ENCODE measurements around the gene SYNE4.
"Not testable (repeated sequence)": the region's sequence is repeated elsewhere in the genome, so short reads cannot be mapped to it uniquely, and the experiment has no call there.

SYNE4 gene

DNA sequence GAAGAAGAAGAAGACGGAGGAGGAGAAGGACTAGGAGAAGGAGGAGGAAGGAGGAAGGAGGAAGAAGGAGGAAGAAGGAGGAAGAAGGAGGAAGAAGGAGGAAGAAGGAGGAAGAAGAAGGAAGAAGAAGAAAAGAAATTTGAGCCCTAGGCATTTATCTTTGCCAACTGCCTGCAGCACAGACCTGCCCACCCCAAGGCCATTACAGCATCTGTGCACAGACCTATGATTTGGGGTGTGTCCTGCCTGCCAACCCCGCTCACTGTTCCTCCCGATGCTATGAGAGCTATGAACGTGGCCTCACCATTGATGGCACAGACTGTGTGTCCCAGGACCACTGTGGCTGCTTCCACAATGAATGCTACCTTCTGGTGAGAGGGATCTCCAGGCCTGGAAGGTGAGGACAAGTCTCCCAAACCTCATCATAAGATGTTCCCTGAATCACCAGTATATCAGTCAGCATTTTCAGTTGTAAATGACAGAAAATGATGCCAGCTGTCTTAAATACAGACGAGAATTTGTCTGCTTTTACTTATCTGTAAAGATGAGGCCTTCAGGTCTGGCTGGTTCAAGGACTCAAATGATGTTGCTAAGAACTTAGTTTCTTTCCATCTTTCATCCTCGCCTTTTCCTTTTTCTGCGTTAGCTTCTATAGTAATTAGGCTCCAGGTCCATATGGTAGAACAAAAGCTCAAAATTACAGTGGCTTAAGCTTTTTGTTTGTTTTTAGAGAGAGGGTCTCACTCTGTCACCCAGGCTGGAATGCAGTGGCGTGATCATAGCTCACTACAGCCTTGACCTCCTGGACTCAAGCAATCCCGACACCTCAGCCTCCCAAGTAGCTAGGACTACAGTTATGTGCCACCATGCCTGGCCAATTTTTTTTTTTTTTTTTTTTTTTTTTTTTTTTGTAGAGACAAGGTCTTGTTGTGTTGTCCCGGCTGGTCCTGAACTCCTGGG, 17.6 kb downstream of the SYNE4 start:
- no peak for DNase-seq (ENCODE audit: low spot score)

DNA sequence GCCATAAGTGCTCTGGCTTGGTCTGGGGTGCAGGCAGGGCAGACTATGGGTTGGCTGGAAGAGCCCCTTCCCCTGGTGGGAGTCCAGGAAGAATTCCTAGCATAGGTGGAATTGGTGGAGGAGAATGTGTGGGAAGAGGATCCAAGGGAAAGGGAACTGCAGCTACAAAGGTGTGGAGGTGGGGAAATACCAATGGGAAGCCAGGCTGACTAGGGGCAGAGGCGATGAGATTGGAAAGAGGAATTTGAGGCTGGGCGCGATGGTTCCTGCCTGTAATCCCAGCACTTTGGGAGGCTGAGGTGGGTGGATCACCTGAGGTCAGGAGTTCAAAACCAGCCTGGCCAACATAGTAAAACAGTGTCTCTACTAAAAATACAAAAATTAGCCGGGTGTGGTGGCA, 18.5 kb downstream of the SYNE4 start:
- DNase-seq (ENCODE audit: low spot score) = no peak

DNA sequence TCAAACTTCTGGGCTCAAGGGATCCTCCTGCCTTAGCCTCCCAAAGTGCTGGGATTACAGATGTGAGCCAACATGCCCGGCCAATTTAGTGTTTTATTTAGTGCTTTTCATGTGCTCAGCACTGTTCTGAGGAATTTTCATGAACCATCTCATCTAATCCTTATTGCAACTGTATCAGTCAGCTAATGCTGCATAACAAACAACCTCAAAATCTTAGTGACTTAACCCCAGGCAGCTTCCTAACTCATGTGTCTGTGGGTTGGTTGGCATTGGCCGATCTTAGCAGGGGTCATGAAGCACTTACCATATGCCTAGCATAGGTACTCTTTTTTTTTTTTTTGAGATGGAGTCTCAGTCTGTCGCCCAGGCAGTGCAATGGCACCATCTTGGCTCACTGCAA, 19.8 kb downstream of the SYNE4 start:
- no peak for DNase-seq (ENCODE audit: low spot score)

DNA sequence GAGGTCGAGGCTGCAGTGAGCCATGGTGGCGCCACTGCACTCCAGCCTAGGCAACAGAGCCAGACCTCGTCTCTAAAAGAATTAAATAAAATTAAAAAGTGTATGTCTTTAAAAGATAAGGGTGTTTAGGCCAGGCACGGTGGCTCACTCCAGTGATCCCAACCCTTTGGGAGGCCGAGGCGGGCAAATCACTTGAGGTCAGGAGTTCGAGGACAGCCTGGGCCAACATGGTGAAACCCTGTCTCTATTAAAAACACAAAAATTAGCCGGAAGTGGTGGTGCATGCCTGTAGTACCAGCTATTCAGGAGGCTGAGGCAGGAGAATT, 21.1 kb downstream of the SYNE4 start:
- DNase-seq (ENCODE audit: low spot score) = no peak

DNA sequence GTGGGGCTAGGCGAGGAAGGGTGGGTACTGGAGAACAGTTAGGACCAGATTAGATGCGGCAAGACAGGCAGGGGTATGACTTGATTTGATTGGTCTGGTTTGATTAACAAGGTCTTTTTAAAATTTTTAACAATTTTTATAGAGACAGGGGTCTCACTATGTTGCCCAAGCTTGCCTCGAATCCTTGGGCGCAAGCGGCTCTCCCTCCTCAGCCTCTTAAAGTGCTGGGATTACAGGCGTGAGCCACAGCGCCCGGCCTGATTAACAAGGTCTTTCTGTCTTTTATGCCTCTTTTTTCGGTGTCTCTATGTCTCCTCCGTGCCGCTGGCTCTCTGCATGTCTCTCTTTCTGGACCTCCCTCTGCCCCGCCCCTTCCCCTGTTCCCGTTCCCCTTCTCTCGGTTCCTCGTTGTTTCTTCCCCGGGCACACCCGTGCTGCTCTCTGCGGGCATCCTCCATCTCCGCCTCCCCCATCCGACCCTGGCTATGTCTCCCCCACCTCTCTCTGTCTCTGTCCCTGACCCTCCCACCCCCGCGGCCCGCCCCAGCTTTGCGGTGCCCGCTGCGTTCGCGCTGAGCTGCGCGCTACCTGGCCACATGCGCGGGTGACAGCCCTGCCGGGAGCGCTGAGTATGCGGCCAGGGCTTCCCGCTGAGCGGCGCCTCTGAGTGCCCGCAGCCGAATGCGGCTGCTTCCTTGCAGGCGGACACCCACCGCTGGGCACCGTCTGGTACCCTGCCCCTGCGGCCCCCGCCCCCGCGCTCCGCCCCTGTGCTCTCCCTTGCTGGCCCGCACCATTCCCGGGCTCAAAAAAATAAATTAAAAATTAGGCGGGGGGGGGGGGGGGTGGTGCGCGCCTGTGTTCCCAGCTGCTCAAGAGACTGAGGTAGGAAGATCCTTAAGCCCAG, 21.7 kb downstream of the SYNE4 start:
- DNase-seq (ENCODE audit: low spot score) = peak; percentile 67

DNA sequence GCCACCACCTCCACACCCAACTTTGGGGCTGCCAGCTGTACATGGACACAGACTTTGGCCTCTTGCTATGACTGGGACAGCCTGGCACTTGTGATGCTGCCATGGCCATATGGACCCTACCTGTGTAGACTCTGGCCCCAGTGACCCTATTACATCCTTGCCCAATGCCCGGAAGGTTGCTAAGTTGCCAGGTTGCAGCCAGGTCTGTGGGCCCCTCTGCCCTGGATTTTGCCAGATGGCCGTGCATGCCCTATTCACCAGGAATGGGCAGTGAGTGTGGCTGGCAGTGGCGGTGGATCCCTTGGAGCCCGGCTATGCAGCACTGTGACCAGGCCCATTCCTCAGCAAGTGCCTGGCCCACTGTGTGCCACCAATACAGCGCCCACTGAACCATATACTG, 22.5 kb downstream of the SYNE4 start:
- DNase-seq (ENCODE audit: low spot score) = no peak

DNA sequence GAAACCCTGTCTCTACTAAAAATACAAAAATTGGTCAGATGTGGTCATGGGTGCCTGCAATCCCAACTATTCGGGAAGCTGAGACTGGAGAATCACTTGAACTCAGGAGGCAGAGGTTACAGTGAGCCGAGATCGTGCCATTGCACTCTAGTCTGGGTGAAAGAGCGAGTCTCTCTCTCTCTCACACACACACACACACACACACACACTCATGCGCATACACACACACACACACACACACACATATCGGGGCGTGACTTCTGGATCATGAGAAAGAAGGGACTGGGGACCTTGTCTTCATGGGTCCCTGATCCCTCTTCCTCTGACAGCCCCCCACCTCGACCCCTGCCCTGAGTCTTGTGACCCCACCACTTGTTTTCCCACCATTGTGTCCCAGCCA, 25.4 kb downstream of the SYNE4 start:
- no peak for DNase-seq (ENCODE audit: low spot score)

DNA sequence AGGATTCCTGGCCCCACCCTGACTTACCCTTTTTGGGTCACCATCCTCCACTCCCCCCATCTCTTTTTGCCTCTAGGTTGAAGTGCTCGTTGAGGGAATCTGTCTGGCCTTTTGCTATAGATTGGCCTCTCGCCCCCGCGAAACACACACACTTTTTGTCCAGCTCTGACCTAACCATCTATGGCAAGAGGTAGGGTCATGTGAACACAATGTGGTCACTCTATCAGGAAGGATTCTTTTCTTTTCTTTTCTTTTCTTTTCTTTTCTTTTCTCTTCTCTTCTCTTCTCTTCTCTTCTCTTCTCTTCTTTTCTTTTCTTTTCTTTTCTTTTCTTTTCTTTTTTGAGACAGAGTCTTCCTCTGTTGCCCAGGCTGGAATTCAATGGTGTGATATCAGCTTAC, 27.6 kb downstream of the SYNE4 start:
- not testable (repeated sequence) for DNase-seq (ENCODE audit: low spot score)

DNA sequence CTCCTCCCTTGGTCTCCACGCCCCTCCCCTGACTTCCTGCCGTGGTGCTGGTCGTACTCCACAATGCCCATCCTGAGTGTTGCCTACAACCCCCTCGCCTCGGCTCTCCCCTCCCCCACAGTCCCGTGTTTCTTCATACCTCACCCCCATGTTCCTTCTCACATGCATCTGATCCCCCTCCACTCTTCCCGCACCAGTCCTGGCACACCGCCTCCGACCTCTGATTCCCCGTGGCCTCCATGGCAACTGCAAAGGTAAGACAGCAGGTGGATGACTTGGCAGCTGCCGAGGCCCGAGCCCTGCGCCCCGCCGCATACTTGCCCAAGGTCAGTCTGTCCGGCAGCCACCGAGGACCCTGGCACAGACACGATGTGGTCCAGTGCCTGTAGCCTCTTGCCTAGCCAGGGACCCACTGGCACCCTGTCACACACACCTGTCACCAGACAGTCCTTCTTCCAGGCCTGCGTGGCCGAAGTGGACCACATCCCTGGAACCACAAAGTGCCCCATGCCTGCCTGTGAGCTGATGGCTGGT, 29.7 kb downstream of the SYNE4 start:
- no peak for DNase-seq (ENCODE audit: low spot score)

DNA sequence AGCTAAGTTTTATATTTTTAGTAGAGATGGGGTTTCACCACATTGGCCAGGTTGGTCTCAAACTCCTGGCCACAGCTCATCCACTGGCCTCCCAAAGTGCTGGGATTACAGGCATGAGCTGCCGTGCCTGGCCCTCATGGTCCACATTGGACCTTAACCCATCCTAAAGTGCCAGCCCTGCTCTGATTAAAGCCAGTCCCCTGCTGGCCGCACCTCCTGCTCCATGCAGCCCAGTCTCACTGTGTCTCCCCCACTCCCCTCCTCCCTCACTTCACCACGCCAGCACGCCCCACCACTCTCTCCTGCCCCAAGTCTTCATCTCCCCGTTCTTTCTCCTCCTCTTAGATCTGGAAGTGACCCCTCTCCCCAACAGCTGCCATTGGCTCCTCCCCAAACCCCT, 30.3 kb downstream of the SYNE4 start:
- DNase-seq (ENCODE audit: low spot score) = no peak

DNA sequence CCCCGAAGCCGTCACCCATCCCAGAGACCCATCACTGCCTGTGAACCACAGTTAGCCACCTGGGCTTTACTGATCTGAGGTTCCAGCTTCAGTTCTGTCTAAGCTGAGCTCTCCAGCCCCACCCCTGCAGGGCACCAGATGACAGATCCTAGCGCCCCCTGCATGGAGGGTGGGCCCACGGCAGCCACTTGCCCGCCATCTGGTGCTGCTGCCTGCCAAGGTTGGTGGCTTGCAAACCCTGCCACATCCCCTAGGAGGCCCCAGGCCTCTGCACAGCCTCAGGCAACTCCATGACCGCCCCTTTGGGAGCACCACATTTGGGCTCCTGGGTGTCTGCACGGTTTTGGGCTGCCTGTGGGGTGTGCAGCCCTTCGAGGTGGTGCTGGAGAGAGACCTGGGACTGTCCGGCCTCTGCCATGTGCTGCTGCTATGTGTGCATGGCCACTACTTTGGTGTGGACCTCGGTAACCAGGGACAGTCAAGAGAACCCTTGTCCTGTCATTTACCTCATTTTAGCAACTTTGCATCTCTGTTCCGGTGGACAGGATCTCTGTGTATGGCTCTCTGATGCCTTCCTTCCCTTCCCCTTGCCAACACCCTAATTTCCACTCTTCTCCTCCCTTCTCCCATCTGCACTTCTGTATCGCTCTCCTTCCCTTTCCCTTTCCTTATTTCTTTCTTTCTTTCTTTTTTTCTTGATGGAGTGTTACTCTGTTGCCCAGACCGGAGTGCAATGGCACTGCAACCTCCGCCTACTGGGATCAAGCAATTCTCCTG, 31.0 kb downstream of the SYNE4 start:
- DNase-seq (ENCODE audit: low spot score) = peak; percentile 72

DNA sequence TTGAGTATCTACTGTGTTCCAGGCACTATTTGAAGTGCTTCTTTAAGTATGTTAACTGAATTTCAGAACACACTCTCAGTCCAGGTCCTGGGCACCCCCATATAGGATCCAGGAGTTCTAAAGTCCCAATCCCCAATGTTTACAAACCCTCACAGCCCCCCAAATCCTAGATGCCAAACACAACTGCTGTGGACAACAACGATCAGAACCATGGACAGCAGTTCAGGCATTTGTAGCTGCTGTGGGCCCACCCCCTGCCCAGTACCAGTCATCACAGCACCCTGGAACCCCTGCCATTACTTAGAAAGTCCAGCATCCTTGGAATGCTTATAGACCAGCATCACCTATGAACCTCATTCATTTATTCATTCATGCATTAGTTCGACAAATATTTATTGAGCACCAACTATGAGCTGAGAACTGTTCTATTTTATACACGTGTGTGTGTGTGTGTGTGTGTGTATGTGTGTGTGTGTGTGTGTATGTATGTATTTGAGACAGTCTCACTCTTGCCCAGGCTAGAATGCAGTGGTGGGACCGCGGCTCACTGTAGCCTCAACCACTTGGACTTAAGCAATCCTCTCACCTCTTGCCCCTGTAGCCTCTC, 32.9 kb downstream of the SYNE4 start:
- DNase-seq (ENCODE audit: low spot score) = peak; percentile 60

DNA sequence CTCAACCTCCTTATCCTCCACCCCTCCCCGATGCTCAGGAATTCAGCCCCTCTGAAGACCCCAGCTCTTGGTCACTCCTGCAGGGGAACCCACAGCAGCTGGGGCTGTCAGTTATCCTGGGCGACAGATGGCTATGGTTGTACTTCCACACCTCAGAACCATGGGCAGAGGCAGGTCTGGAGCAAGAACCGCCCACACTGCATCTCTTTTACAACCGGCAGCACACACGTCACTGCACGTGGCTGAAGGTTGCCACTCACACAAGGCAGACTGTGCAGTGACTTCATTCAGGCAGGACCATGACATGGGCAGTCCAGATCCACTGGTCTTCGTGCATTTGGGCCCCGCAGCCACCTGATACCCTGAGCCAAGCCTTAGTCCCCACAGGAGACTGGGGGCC, 35.1 kb downstream of the SYNE4 start:
- no peak for DNase-seq (ENCODE audit: low spot score)

DNA sequence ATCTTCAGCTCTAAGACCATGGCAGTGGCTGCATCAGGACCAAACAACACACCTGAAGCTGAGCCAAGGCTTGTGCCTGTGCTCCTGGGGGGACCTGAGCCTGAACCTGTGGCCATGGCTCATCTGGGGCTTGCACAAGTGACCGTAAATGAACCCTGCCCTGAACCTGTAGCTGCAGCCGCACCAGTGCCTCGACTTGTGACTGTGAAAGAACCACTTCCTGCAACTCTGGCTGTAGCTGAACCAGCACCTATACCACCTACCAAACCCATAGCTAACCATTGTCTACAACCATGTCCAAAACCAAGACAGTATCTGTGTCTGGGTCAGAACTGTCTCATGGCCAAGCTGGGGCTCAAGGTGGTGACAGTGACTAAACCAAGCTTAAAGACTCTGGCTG, 41.8 kb downstream of the SYNE4 start:
- DNase-seq (ENCODE audit: low spot score) = no peak

DNA sequence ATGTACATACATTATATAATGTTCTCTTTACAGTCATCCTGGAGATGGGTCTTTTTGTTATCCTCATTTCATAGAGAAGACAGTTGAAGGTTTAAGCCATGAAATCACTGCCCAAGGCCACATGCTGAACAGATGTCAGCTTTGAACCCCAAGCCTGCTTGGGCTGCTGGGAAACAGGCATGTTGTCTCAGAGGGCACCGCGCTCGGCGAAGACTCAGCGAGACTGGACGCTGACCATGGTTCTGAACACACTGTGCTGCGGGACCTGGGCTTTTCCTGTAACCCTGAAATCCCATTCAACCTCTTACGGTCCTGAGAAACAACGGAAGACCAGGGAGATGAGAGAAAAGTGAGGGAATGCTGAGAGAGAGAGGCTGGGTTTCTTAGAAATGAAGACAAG, 45.1 kb downstream of the SYNE4 start:
- DNase-seq (ENCODE audit: low spot score) = peak; percentile 81

DNA sequence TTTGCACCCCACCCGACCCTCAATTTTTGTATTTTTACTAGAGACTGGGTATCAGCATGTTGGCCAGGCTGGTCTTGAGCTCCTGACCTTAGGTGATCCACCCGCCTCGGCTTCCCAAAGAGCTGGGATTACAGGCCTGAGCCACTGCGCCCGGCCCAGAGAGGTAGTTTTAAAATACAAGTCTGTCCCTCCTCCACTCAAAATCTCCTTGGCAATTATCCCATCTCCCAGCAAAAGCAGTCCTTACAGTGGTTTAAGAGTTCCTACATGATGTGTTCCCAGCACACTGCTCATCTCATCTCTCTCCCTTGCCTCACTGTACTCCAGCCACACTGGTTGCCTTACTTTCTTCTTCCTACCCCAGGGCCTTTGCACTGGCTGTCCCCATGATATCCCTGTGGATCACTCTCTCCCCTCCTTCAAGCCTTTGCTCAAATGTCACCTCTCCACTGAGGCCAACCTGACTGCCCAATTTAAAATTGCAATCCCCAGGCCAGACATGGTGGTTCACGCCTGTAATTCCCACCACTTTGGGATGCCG, 48.1 kb downstream of the SYNE4 start:
- no peak for DNase-seq (ENCODE audit: low spot score)

DNA sequence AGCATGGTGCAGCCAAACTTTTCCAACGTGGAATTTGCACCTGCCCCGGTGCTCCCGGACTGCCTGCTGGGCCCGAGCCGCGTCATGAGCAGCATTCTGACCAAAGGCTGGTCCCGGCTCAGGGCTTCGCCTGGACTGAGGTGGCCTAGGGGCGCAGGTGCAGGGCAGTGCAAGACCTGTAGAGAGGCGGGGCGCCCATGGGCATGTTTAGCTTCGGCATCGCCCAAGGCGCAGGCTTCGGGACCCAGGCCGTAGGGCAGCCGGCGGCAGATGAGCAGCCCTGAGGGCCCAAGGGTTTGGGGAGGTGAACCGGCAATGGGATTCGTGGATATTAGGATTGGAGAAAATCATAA, 48.7 kb downstream of the SYNE4 start:
- DNase-seq (ENCODE audit: low spot score) = no peak

DNA sequence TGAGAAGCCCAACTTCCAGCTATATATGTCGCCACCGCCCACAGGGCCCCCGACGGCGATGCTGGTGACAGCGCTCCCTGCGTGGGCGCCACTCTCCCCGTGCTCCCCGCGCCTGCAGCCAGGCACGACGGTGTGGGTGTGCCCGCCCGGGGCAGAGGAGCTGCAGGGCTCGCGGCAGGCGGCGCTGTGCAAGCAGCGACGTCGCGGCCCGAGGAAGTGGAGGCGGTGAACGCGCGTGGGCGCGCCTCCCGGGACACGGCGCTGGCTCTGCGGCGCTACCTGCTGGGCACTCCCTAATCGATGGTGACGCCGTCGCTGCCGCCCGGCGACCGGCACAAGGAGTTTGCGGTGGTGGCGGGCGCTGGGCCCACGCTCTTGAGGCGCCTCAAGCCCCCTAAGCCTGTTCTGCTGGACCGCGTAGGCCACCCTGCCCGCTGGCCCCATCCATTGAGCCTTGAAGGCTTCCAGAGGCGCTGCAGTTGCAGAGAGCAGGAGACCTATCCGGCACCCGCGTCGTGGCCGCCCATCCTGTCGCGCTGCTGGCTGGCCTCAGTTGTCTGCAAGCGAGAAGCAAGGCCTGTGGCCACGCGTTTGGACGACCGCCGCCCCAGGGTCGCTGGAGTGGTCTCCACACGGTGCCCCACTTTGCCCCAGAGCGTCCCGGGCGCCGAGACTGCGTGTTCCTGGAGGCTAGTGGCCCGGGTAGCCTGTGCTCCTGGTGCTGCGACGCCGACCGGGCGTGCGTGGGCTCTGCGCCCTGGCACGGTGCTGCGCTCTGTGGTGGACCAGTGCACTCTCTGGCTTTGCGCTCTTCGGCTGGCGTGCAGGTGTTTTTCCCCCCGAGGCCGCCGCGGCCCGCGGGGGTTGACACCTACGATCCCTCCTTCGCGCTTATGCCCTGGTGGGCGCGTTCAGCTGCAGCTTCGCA, 49.3 kb downstream of the SYNE4 start:
- no peak for DNase-seq (ENCODE audit: low spot score)

DNA sequence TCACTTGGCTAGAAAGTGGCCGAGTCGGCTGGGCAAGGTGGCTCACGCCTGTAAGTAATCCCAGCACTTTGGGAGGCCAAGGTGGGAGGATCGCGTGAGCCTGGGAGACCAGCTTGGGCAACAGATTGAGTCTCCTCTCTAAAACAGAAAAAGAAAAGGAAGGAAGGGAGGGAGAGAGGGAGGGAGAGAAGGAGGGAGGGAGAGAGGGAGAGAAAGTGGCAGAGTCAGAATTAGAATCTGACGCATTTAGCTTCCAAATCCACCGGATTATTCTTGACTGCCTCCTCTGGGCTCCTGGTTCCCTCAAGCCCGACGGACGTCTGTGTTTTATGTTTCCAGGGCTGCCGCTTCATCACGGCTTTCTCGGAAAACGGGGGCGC, 50.0 kb downstream of the SYNE4 start:
- no peak for DNase-seq (ENCODE audit: low spot score)

DNA sequence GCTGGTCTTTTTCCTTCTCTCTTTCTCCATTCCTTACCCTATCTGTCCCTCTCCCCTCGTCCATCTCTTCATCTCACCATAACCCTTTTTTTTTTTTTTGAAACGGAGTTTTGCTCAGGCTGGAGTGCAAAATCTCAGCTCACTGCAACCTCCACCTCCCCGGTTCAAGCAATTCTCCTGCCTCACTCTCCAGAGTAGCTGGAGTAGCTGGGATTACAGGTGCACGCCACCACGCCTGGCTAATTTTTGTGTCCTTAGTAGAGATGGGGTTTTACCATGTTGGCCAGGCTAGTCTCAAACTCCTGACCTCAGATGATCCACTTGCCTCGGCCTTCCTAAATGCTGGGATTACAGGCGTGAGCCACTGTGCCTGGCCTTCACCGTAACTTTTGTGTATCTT, 51.2 kb downstream of the SYNE4 start:
- not testable (repeated sequence) for DNase-seq (ENCODE audit: low spot score)

Data from ecto neural progenitor cell (in vitro differentiated cells).